Measurements from ENCODE around the gene SH2D3C. TPM values are rescaled to one million over a fixed set of nuclear protein-coding genes. Genes with fewer than 3 reads are reported as not detected.

The SH2D3C gene
- total RNA-seq, 1 donor from 2014 or later = 0.17 TPM

DNA sequence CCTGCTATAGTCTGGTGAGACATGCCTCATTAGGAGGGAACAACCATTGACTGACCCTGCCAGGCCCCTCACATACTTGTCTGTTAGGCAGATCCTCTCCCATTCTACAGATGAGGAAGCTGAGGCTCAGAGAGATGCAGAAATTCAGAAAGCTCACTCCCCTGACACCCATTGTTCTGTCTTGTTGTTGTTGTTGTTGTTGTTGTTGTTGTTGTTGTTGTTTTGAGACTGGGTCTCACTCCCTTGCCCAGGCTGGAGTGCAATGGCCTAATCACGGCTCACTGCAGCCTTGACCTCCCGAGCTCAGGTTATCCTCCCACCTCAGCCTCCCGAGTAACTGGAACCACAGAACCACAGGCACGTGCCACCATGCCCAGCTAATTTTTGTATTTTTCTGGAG is 84.8 kb downstream of the SH2D3C start:
- Histone ChIP-seq H3K4me3 (ENCODE audit: low read depth, low read length) (no peak overlapping the region), H3K36me3 (ENCODE audit: control insufficient read depth, insufficient read depth, low read length) (no peaks in the 10 kb centered on the region), H3K27me3 (ENCODE audit: control insufficient read depth, insufficient read depth, low read length) (no peaks in the 10 kb centered on the region)
- DNase-seq (ENCODE audit: low read depth) = no peak
- TF ChIP-seq, protein P1, sequence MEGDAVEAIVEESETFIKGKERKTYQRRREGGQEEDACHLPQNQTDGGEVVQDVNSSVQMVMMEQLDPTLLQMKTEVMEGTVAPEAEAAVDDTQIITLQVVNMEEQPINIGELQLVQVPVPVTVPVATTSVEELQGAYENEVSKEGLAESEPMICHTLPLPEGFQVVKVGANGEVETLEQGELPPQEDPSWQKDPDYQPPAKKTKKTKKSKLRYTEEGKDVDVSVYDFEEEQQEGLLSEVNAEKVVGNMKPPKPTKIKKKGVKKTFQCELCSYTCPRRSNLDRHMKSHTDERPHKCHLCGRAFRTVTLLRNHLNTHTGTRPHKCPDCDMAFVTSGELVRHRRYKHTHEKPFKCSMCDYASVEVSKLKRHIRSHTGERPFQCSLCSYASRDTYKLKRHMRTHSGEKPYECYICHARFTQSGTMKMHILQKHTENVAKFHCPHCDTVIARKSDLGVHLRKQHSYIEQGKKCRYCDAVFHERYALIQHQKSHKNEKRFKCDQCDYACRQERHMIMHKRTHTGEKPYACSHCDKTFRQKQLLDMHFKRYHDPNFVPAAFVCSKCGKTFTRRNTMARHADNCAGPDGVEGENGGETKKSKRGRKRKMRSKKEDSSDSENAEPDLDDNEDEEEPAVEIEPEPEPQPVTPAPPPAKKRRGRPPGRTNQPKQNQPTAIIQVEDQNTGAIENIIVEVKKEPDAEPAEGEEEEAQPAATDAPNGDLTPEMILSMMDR (IDR thresholded peaks at IDR 0.05; ENCODE audit: insufficient read depth, low read length, poor library complexity, severe bottlenecking) = no peak

DNA sequence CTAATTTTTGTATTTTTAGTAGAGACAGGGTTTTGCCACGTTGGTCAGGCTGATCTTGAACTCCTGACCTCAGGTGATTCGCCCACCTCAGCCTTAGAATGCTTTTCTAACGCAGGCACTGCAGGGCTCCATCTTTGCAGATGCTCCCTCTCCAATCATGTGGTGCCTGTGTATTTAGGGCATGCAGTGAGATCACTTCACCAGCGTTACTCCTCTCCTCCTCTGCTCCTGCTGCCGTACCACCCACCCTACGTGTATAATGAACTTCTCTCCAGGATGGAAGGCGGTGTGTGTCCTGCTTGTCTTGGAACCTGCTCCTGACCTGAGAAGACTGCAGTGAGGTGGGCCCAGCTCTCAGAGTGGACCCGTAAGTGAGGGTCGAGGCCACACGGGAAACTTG is 85.3 kb downstream of the SH2D3C start:
- TF ChIP-seq, protein P1 (IDR thresholded peaks at IDR 0.05; ENCODE audit: insufficient read depth, low read length, poor library complexity, severe bottlenecking) = no peak

DNA sequence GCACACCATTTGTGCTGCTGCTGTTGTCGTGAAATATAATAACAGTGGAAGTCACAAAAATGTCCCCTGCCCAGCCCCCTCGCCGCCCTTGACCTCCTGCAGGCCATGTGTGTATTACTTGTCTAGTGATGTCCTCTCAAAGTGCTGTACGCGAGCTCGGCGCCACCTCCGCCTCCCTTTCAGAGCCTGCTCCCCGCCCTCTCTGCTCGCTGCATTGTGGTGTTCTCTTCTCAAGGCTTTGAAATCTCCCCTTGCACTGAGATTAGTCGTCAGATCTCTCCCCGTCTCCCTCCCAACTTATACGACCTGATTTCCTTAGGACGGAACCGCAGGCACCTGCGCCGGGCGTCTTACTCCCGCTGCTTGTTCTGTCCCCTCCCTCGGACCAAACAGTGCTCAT is 86.4 kb downstream of the SH2D3C start:
- TF ChIP-seq, protein P1 (IDR thresholded peaks at IDR 0.05; ENCODE audit: insufficient read depth, low read length, poor library complexity, severe bottlenecking) = no peak
- Histone ChIP-seq H3K27me3 (ENCODE audit: control insufficient read depth, insufficient read depth, low read length) (no peaks in the 10 kb centered on the region), H3K4me3 (ENCODE audit: low read depth, low read length) (no peak overlapping the region), H3K36me3 (ENCODE audit: control insufficient read depth, insufficient read depth, low read length) (no peaks in the 10 kb centered on the region)
- no peak for DNase-seq (ENCODE audit: low read depth)

More for the DNA sequence above, 85.3 kb downstream of the SH2D3C start:
- Histone ChIP-seq H3K4me3 (ENCODE audit: low read depth, low read length) (no peak overlapping the region), H3K27me3 (ENCODE audit: control insufficient read depth, insufficient read depth, low read length) (no peaks in the 10 kb centered on the region), H3K36me3 (ENCODE audit: control insufficient read depth, insufficient read depth, low read length) (no peaks in the 10 kb centered on the region)
- no peak for DNase-seq (ENCODE audit: low read depth)

DNA sequence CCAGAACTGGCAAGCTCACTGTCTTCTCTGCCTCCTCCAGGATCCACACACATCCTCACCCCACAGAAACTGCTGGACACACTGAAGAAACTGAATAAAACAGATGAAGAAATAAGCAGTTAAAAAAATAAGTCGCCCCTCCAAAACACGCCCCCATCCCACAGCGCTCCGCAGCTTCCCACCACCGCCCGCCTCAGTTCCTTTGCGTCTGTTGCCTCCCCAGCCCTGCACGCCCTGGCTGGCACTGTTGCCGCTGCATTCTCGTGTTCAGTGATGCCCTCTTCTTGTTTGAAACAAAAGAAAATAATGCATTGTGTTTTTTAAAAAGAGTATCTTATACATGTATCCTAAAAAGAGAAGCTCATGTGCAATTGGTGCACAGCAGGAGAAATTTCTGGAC is 87.7 kb downstream of the SH2D3C start:
- no peaks in the 10 kb centered on the region for H3K27me3 ChIP-seq (ENCODE audit: control insufficient read depth, insufficient read depth, low read length)
- peaks cover 1% of the 10 kb centered on the region for H3K36me3 ChIP-seq (ENCODE audit: control insufficient read depth, insufficient read depth, low read length)
- no peak overlapping the region for H3K4me3 ChIP-seq (ENCODE audit: low read depth, low read length)
- DNase-seq (ENCODE audit: low read depth) = no peak
- TF ChIP-seq, protein P1 (IDR thresholded peaks at IDR 0.05; ENCODE audit: insufficient read depth, low read length, poor library complexity, severe bottlenecking) = no peak

DNA sequence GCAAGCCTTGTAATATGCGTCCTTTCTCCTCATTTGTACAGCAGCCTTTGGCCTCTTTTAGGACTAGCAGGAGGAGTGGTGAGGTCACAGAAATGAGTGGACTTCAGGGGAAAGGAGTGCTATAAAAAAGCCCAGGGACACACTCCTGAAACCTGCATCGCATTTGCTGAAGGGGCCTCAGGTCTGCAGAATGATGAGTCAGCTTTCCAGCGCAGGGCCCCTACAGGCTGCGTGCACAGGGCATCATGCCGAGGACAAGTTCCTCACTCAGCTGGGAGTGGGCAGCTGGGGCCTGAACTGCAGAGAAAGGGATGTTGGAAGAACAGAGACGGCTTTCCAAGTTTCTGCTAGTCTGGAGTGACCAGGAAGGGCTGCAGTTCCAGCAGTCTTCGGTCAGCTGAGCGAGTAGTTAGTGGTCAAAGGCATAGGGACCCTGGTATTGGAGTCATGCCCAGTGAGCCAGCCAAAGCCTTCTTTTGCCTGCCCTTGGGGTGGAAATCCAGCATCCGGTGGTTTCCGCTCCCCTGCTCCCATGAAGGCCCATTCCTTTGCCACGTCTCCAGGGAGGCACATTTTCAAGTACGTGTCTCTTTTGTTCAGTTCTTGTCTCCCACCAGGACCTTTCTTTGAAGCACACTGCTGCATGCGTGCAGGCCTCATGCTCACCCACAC is 89.0 kb downstream of the SH2D3C start:
- TF ChIP-seq, protein P1 (IDR thresholded peaks at IDR 0.05; ENCODE audit: insufficient read depth, low read length, poor library complexity, severe bottlenecking) = no peak
- Histone ChIP-seq H3K27me3 (ENCODE audit: control insufficient read depth, insufficient read depth, low read length) (no peaks in the 10 kb centered on the region), H3K36me3 (ENCODE audit: control insufficient read depth, insufficient read depth, low read length) (peaks cover 1% of the 10 kb centered on the region), H3K4me3 (ENCODE audit: low read depth, low read length) (no peak overlapping the region)
- no peak for DNase-seq (ENCODE audit: low read depth)

Other genes with a start within 250 kb of the SH2D3C start
- 23.8 and 27.5 TPM in 2 replicates for gene STXBP1, start 166.4 kb downstream of the SH2D3C start, total RNA-seq
- gene CFAP157, start 71.7 kb downstream of the SH2D3C start, total RNA-seq = 0.07 TPM in 1 of 2 replicates, not detected in the other
- 36.5 and 43.6 TPM in 2 replicates for gene PTRH1, start 63.0 kb downstream of the SH2D3C start, total RNA-seq
- not detected in 2 replicates for gene TTC16, start 62.6 kb downstream of the SH2D3C start, total RNA-seq
- 13.3 and 13.4 TPM in 2 replicates for gene TOR2A, start 43.4 kb downstream of the SH2D3C start, total RNA-seq
- gene CDK9, start 7.4 kb upstream of the SH2D3C start, total RNA-seq = 38.5 and 47.3 TPM in 2 replicates
- 92.5 and 131 TPM in 2 replicates for gene FPGS, start 24.2 kb upstream of the SH2D3C start, total RNA-seq
- 3.4 and 6.3 TPM in 2 replicates for gene ENG, start 76.0 kb upstream of the SH2D3C start, total RNA-seq
- 44.8 and 56.4 TPM in 2 replicates for gene AK1, start 99.0 kb upstream of the SH2D3C start, total RNA-seq
- 25.6 and 31.1 TPM in 2 replicates for gene ST6GALNAC6, start 120.9 kb upstream of the SH2D3C start, total RNA-seq
- 21.0 and 32.5 TPM in 2 replicates for gene ST6GALNAC4, start 138.4 kb upstream of the SH2D3C start, total RNA-seq
- gene PIP5KL1, start 152.1 kb upstream of the SH2D3C start, total RNA-seq = 3.6 and 4.2 TPM in 2 replicates
- gene DPM2, start 159.2 kb upstream of the SH2D3C start, total RNA-seq = 31.8 and 33.1 TPM in 2 replicates
- 16.5 and 29.4 TPM in 2 replicates for gene EEIG1, start 202.3 kb upstream of the SH2D3C start, total RNA-seq